LNCaP clone FGC (cell line): ENCODE data around the gene INS.

Source experiments
- DNase-seq: peaks from one replicate; pipeline ENCODE4 v3.0.0-alpha.2; 2011; ENCODE audit warnings: low read depth
- H3K4me3 ChIP-seq: 2 replicates; pipeline ENCODE4 v1.5.1; 2011; ENCODE audit warnings: mild to moderate bottlenecking, low read depth, low read length, control low read depth
- CTCF ChIP-seq: IDR thresholded peaks from 2 replicates; pipeline ENCODE4 v1.5.1; 2012; ENCODE audit warnings: mild to moderate bottlenecking; ENCODE audit not compliant: control insufficient read depth, insufficient read depth; ENCODE audit errors: extremely low read depth

INS gene

GRCh38 chr11:2135018-2135569 lies 25.9 kb downstream of the INS start:
- no peak for TF ChIP-seq CTCF
- DNase-seq, result no peak
- H3K4me3 ChIP-seq, result no peak overlapping the region

GRCh38 chr11:2134022-2135010 lies 26.7 kb downstream of the INS start:
- no peak overlapping the region for H3K4me3 ChIP-seq
- no peak for DNase-seq
- no peak for TF ChIP-seq CTCF

GRCh38 chr11:2133241-2134021 lies 27.6 kb downstream of the INS start:
- no peak for TF ChIP-seq CTCF
- no peak for DNase-seq
- no peak overlapping the region for H3K4me3 ChIP-seq

- no peak for TF ChIP-seq CTCF
- H3K4me3 ChIP-seq, result no peak overlapping the region
- DNase-seq, result no peak
These were observed 28.2 kb downstream of the INS start for GRCh38 chr11:2132874-2133240.

GRCh38 chr11:2132246-2132645 lies 28.8 kb downstream of the INS start:
- no peak overlapping the region for H3K4me3 ChIP-seq
- no peak for TF ChIP-seq CTCF
- no peak for DNase-seq

- H3K4me3 ChIP-seq, result no peak overlapping the region
- TF ChIP-seq CTCF, result no peak
- no peak for DNase-seq
These were observed 29.4 kb downstream of the INS start for GRCh38 chr11:2131371-2132236.
